ENCODE data around the gene NUMB.
"Not testable (repeated sequence)": the region's sequence is repeated elsewhere in the genome, so short reads cannot be mapped to it uniquely, and the experiment has no call there.

The NUMB gene

DNA sequence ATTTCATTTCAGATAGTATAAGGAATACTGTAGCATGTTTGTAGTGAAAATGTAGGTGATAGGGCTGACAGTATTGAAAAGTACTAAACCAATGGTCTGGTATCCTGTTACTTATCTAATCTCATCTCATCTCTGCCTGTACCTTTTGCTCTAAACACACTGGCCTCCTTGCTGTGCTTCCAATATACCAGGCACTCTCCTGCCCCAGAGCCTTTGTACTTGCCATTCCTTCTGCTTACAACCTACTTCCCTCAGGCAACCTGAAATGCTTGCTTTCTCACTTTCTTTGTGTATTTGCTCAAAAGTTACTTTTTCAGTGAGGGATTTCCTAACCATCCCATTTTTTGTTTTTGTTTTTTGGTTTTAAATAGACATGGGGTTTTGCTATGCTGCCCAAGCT is 119.1 kb downstream of the NUMB start:
- no peak for ATAC-seq (ENCODE audit: low read depth)
- no peaks in the 10 kb centered on the region for H3K9me3 Mint-ChIP-seq
- H3K4me3 Mint-ChIP-seq, result no peak overlapping the region
- H3K4me1 Mint-ChIP-seq, result peaks cover 5% of the 10 kb centered on the region
- DNase-seq (ENCODE audit: low spot score in 2 of 2), result no peak
- peaks cover 5% of the 10 kb centered on the region for H3K36me3 Mint-ChIP-seq
- no peaks in the 10 kb centered on the region for H3K27me3 Mint-ChIP-seq
- no peak overlapping the region for H3K27ac Mint-ChIP-seq

DNA sequence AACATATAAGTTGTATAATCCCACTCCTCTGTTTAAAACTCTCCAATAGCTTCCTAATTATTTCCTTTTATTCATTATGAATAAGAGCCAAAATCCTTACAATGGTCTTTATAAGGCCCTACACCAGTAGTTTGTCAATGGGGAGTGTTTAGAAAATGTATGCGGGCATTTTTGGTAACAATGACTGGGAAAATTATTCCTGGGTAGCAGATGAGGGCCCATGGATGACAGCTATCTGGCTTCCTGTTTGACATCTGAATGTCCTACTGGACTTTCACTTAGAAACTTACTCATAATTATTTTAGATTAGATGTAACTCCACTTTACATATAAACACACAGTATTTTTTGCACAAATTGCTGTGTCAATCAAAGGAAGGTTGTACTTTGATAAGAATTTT is 119.8 kb downstream of the NUMB start:
- H3K27ac Mint-ChIP-seq, result no peak overlapping the region
- H3K4me3 Mint-ChIP-seq, result no peak overlapping the region
- peaks cover 8% of the 10 kb centered on the region for H3K36me3 Mint-ChIP-seq
- no peaks in the 10 kb centered on the region for H3K9me3 Mint-ChIP-seq
- no peaks in the 10 kb centered on the region for H3K27me3 Mint-ChIP-seq
- DNase-seq (ENCODE audit: low spot score in 2 of 2) (no peak), ATAC-seq (ENCODE audit: low read depth) (no peak)
- H3K4me1 Mint-ChIP-seq, result peaks cover 5% of the 10 kb centered on the region

DNA sequence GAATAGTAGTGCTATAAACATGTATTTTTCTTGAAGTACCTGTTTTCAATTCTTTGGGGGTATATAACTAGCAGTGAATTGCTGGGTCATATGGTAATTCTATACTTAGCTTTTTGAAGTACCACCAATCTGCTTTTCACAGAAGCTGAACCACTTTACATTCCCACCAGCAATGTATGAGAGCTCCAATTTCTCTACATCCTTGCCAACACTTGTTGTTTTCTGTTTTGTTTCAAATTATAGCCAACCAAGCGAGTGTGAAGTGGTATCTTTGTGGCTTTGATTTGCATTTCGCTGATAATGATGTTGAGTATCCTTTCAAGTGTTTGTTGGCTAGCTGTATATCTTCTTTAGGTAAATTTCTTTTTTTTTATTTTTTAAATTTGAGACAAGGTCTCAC is 125.3 kb downstream of the NUMB start:
- Mint-ChIP-seq H3K4me1 (peaks cover 12% of the 10 kb centered on the region), H3K27me3 (no peaks in the 10 kb centered on the region), H3K27ac (no peak overlapping the region), H3K4me3 (no peak overlapping the region), H3K9me3 (no peaks in the 10 kb centered on the region), H3K36me3 (peaks cover 10% of the 10 kb centered on the region)
- ATAC-seq (ENCODE audit: low read depth) (no peak), DNase-seq (ENCODE audit: low spot score in 2 of 2) (no peak)

DNA sequence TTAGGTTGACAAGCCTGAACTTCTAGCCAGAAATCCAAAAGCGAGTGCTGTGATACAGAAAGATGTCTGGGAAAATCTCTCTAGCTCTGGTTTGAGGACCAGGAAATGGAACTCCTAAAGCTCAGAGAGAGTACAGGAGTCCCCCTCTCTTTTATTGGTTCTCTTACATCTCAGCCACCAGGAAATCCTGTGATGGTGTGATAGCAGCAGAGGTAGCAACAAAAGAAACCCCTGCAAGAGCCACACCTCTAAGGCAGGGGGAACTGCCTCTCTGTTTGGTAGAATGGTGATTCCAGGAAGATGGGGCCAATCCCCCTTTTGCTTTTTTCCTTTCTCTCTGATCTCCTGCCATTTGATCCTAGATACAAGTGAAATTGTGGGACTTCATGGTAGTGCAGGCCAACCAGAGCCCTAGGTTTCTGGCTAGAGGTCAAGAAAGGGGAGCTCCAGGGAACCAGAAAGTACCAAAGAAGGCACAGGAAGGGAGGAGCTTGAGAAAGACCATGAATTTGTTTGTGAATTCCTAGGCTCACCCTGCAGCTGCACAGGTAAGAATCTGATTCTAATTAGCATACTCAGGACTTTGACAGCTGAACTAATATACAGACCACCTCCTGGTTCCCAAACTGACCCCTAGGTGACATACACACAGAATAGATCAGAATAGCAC is 132.6 kb downstream of the NUMB start:
- H3K4me1 Mint-ChIP-seq, result peaks cover 15% of the 10 kb centered on the region
- no peaks in the 10 kb centered on the region for H3K9me3 Mint-ChIP-seq
- peaks cover 8% of the 10 kb centered on the region for H3K36me3 Mint-ChIP-seq
- H3K4me3 Mint-ChIP-seq, result no peak overlapping the region
- no peaks in the 10 kb centered on the region for H3K27me3 Mint-ChIP-seq
- DNase-seq (ENCODE audit: low spot score in 2 of 2) (no peak), ATAC-seq (ENCODE audit: low read depth) (no peak)
- H3K27ac Mint-ChIP-seq, result no peak overlapping the region

DNA sequence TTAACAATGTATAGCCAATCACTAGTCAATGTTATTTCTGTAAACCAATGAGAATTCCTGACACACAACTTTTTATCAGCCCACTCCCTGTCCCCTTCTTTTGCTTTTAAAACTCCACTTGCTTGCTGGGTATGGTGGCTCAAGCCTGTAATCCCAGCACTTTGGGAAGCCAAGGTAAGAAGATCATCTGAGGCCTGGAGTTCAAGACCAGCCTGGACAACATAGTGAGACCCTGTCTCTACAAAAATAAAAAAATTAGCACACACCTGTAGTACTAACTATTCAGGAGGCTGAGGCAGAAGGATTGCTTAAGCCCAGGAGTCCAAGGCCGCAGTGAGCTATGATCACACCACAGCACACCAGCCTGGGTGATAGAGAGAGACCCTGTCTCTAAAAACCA is 133.3 kb downstream of the NUMB start:
- peaks cover 12% of the 10 kb centered on the region for H3K4me1 Mint-ChIP-seq
- no peak overlapping the region for H3K4me3 Mint-ChIP-seq
- H3K36me3 Mint-ChIP-seq, result peaks cover 8% of the 10 kb centered on the region
- no peaks in the 10 kb centered on the region for H3K27me3 Mint-ChIP-seq
- no peak for ATAC-seq (ENCODE audit: low read depth)
- no peak overlapping the region for H3K27ac Mint-ChIP-seq
- H3K9me3 Mint-ChIP-seq, result no peaks in the 10 kb centered on the region
- DNase-seq (ENCODE audit: low spot score in 2 of 2), result no peak

DNA sequence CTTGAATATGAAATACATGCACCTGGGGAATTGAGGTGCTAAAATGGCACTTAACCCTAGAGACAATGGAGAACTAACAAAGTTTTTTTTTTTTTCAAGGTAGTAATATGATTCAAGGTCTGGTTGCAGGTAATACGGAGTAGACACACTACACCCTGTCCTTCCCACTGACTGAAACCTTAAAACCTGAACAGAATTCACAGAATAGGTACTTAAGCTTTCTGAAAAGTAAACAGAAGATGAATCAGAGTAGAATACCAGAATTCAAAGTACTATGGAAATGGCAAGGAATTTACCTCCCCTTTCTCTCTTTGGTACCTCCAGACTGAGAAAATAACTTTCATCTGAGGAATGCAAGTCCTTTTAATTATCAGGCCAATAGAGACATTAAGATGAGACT is 133.8 kb downstream of the NUMB start:
- no peak for DNase-seq (ENCODE audit: low spot score in 2 of 2)
- Mint-ChIP-seq H3K4me1 (peaks cover 10% of the 10 kb centered on the region), H3K27ac (no peak overlapping the region)

DNA sequence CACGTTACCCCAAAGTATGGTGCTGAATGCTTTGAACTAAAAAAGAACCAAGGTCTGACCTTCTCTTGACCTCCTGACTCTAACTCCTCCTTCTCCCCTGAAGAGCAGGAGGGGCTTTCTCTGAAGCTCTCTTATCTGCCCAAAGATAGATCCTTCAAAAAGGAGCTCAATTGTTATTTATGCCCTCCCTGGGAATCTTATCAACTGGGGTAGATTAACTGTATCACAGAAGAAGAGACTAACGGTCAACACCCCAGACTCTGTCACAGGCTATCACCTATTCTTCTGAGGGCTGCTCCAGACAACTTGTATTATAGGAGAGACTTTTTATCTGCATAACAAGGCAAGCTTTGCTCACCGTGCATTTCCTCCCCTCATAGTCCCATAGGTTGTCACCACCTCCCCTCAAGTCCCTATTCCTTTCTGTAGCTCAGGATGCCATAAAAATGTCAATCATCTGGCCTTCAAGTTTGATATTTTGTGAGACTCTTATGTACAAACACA is 134.4 kb downstream of the NUMB start:
- Mint-ChIP-seq H3K36me3 (peaks cover 10% of the 10 kb centered on the region), H3K4me3 (no peak overlapping the region), H3K9me3 (no peaks in the 10 kb centered on the region), H3K27ac (no peak overlapping the region), H3K4me1 (peaks cover 7% of the 10 kb centered on the region), H3K27me3 (no peaks in the 10 kb centered on the region)
- DNase-seq (ENCODE audit: low spot score in 2 of 2) (no peak), ATAC-seq (ENCODE audit: low read depth) (no peak)

More for the DNA sequence above, 133.8 kb downstream of the NUMB start:
- H3K4me3 Mint-ChIP-seq, result no peak overlapping the region
- H3K9me3 Mint-ChIP-seq, result no peaks in the 10 kb centered on the region
- H3K36me3 Mint-ChIP-seq, result peaks cover 10% of the 10 kb centered on the region
- H3K27me3 Mint-ChIP-seq, result no peaks in the 10 kb centered on the region
- no peak for ATAC-seq (ENCODE audit: low read depth)

DNA sequence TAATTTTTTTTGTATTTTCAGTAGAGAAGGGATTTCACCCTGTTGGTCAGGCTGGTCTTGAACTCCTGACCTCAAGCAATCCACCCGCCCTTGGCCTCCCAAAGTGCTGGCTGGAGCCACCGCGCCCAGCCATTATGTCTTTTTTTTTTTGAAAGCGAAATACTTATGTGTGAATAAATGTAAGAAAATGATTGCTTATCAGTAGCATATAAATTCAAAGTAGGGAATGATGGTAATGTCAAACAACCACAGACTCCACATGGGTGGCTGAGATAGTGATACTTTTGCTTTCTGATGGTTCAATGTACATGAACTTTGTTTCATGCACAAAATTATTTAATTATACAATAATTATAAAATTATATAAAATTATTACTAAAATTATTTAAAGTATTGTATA is 145.2 kb downstream of the NUMB start:
- Mint-ChIP-seq H3K4me1 (peaks cover 8% of the 10 kb centered on the region), H3K27ac (no peak overlapping the region)

DNA sequence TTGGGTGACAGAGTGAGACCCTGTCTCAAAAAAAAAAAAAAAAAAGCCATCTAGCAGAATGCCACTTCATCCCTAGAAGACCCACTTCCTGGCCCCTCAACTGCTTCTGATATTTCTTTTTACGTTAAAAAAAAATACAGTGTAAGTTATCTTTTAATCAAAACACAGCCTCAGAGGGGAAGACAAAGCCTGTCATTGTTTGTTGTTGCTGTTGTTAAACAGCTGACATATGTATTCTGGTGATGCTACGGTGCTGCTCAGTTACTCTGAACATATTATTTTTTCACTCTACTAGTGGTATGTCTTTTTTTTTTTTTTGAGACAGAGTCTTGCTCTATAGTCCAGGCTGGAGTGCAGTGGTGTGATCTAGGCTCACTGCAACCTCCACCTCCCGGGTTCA is 145.7 kb downstream of the NUMB start:
- Mint-ChIP-seq H3K4me3 (no peak overlapping the region), H3K27ac (no peak overlapping the region), H3K4me1 (peaks cover 10% of the 10 kb centered on the region), H3K36me3 (peaks cover 11% of the 10 kb centered on the region), H3K9me3 (no peaks in the 10 kb centered on the region), H3K27me3 (no peaks in the 10 kb centered on the region)
- DNase-seq (ENCODE audit: low spot score in 2 of 2) (no peak), ATAC-seq (ENCODE audit: low read depth) (no peak)

More for the DNA sequence above, 145.2 kb downstream of the NUMB start:
- no peak overlapping the region for H3K4me3 Mint-ChIP-seq
- no peak for ATAC-seq (ENCODE audit: low read depth)
- no peaks in the 10 kb centered on the region for H3K27me3 Mint-ChIP-seq
- peaks cover 8% of the 10 kb centered on the region for H3K36me3 Mint-ChIP-seq
- no peaks in the 10 kb centered on the region for H3K9me3 Mint-ChIP-seq
- no peak for DNase-seq (ENCODE audit: low spot score in 2 of 2)

DNA sequence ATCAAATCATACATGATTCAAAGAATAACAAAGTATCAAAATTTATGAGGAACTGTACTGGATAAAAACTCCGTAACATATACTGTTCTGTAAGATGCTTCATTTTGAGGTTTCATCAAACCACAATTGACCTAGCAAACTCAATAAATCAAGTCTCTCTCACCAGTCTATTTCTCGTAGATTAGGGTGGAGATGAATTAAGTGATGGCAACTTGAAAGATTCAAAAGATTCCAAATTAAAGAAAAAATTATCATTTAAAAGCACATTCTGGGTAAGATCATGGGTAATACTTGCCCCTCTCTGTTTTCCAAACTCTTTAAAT is 146.7 kb downstream of the NUMB start:
- peaks cover 14% of the 10 kb centered on the region for H3K4me1 Mint-ChIP-seq
- H3K27me3 Mint-ChIP-seq, result no peaks in the 10 kb centered on the region
- H3K27ac Mint-ChIP-seq, result peak overlapping the region; percentile 32
- peaks cover 15% of the 10 kb centered on the region for H3K36me3 Mint-ChIP-seq
- no peak for DNase-seq (ENCODE audit: low spot score in 2 of 2)
- H3K4me3 Mint-ChIP-seq, result no peak overlapping the region
- no peak for ATAC-seq (ENCODE audit: low read depth)
- H3K9me3 Mint-ChIP-seq, result no peaks in the 10 kb centered on the region

DNA sequence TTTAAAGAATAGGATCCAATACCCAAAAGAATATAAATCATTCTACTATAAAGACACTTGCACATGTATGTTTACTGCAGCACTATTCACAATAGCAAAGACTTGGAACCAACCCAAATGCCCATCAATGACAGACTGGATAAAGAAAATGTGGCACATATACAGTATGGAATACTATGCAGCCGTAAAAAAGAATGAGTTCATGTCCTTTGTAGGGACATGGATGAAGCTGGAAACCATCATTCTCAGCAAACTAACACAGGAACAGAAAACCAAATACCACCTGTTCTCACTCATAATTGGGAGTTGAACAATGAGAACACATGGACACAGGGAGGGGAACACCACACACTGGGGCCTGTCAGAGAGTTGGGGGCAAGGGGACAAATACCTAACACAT is 149.1 kb downstream of the NUMB start:
- not testable (repeated sequence) for H3K27me3 Mint-ChIP-seq; H3K9me3 Mint-ChIP-seq; DNase-seq (ENCODE audit: low spot score in 2 of 2); H3K4me3 Mint-ChIP-seq; ATAC-seq (ENCODE audit: low read depth); H3K27ac Mint-ChIP-seq
- H3K36me3 Mint-ChIP-seq, result peaks cover 12% of the 10 kb centered on the region
- peaks cover 15% of the 10 kb centered on the region for H3K4me1 Mint-ChIP-seq

DNA sequence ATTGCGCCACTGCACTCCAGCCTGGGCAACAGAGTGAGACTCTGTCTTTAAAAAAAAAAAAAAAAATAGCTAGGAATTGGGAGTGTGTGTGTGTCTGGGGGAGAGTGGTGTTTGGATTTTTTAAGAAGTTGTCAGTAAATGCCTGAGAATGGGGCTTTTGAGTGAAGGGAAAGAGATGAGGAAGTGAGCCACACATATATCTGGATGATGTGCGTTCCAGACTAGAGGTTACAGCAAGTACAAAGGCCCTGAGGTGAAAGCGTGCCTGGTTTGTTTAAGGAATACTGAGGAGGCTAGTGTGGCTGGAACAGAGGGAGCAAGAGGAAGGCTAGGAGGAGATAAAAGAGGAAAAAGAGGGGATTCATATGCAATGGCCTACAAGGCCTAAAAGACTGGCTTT is 151.1 kb downstream of the NUMB start:
- ATAC-seq (ENCODE audit: low read depth), result no peak
- DNase-seq (ENCODE audit: low spot score in 2 of 2), result no peak
- H3K27ac Mint-ChIP-seq, result peak overlapping the region; percentile 4
- H3K4me1 Mint-ChIP-seq, result peaks cover 27% of the 10 kb centered on the region
- H3K36me3 Mint-ChIP-seq, result peaks cover 12% of the 10 kb centered on the region
- H3K9me3 Mint-ChIP-seq, result no peaks in the 10 kb centered on the region
- H3K27me3 Mint-ChIP-seq, result no peaks in the 10 kb centered on the region
- no peak overlapping the region for H3K4me3 Mint-ChIP-seq

DNA sequence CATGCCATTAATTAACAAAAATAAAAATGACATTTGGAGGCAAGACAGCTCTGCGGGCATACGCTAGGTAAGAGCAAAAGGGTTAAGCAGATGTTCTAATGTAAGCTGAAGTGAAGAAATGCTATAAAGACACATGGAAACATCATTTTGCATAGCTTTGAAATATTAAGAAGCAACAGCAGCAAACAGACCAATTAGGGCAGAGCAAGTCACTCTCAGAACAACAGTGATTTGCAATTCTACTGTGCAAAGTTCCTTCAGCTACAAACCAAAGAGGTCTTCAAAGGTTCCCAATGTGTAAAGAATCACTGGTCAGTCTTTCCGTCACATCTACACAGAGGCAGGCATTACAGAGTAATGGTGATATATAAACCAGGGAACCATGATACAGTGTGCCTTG is 152.8 kb downstream of the NUMB start:
- DNase-seq (ENCODE audit: low spot score in 2 of 2) (no peak), ATAC-seq (ENCODE audit: low read depth) (no peak)
- Mint-ChIP-seq H3K36me3 (peaks cover 16% of the 10 kb centered on the region), H3K9me3 (no peaks in the 10 kb centered on the region), H3K27ac (peak overlapping the region; percentile 32), H3K4me3 (no peak overlapping the region), H3K27me3 (no peaks in the 10 kb centered on the region), H3K4me1 (peaks cover 22% of the 10 kb centered on the region)

DNA sequence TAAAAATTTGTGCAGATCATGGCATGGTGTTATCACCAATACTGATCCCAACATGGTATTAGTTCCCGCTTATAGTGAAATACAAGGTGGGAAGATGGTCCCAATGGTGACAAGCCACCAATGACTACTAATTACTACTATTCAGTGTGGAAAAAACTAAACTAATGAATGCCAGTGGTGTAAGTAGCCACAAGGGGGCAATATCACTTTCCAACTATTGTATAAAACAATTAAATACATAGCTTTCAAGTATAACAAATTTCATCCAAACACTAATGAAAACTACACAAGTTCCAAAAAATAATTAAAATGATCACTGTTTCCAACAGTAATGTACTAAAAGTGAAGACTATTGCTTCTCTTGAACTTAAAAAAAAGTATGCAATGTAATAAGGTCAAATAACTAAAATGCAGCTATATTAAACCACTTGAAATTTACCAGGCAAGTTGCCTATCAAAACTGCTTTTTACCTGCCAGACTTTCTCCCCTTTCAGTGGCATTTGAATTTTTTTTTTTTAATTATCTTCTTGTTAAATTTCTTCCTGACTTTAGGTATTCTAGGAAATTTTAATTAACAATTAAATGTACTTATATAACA is 163.0 kb downstream of the NUMB start:
- no peaks in the 10 kb centered on the region for H3K27me3 Mint-ChIP-seq
- H3K36me3 Mint-ChIP-seq, result peaks cover 7% of the 10 kb centered on the region
- no peak overlapping the region for H3K27ac Mint-ChIP-seq
- H3K4me1 Mint-ChIP-seq, result no peaks in the 10 kb centered on the region
- H3K9me3 Mint-ChIP-seq, result no peaks in the 10 kb centered on the region
- peak in 1 of 2 donors; percentile 53 for DNase-seq (ENCODE audit: low spot score in 2 of 2)
- peak; percentile 54 for ATAC-seq (ENCODE audit: low read depth)
- no peak overlapping the region for H3K4me3 Mint-ChIP-seq

Data from memory B cell (primary cell).